ENCODE data around the gene KRT20. TPM values are rescaled to one million over a fixed set of nuclear protein-coding genes. Genes with fewer than 3 reads are reported as not detected.

Gene KRT20
- total and polyA plus RNA-seq, 2 of the 8 experiments (the other 6 are each of a cell fraction or from before 2014, with no cell fraction given), result not detected

- Histone ChIP-seq H3K27ac (ENCODE audit: low read depth, low read length) (no peak overlapping the region), H3K4me2 (ENCODE audit: insufficient read depth in 1 of 2, low read depth in 2 of 2, low read length in 2 of 2) (no peak overlapping the region), H3K79me2 (ENCODE audit: control insufficient read depth in 1 of 2, insufficient read depth in 2 of 2, low read length in 2 of 2) (no peaks in the 10 kb centered on the region), H3K4me1 (replicated peaks in 1 of 4; ENCODE audit: control insufficient read depth in 3 of 4, insufficient read depth in 4 of 4, low read length in 3 of 4) (no peaks in the 10 kb centered on the region), H3K18ac (ENCODE audit: extremely low read depth, low read length) (no peak overlapping the region), H2AFZ (ENCODE audit: low read length) (no peak overlapping the region), H4K8ac (ENCODE audit: extremely low read depth, insufficient read depth, low read length) (no peak overlapping the region), H3K4me3 (ENCODE audit: extremely low read depth in 1 of 4, insufficient read depth in 2 of 4, low read depth in 3 of 4, low read length in 4 of 4) (no peak overlapping the region), H3K79me1 (ENCODE audit: low read depth, low read length) (no peaks in the 10 kb centered on the region), H2BK15ac (ENCODE audit: low read length) (no peak overlapping the region), H3K9me3 (ENCODE audit: insufficient read depth in 2 of 2, low read depth in 1 of 2, low read length in 1 of 2) (no peaks in the 10 kb centered on the region), H4K91ac (replicated peaks; ENCODE audit: insufficient read length, low read length) (no peak overlapping the region), H3K4ac (replicated peaks; ENCODE audit: insufficient read length, low read depth, low read length) (no peak overlapping the region), H3K27me3 (replicated peaks in 1 of 4; ENCODE audit: control insufficient read depth in 3 of 4, extremely low read depth in 1 of 4, insufficient read depth in 3 of 4, low read length in 3 of 4) (no peaks in the 10 kb centered on the region), H3K36me3 (ENCODE audit: control insufficient read depth in 2 of 4, insufficient read depth in 4 of 4, low read length in 3 of 4) (no peaks in the 10 kb centered on the region), H2AK5ac (ENCODE audit: low read depth, low read length) (no peak overlapping the region), H4K20me1 (replicated peaks in 1 of 2; ENCODE audit: control insufficient read depth in 1 of 2, insufficient read depth in 2 of 2, low read length in 2 of 2) (no peaks in the 10 kb centered on the region), H2BK20ac (ENCODE audit: low read length) (no peak overlapping the region), H3K56ac (replicated peaks; ENCODE audit: insufficient read length, low read depth, low read length) (no peak overlapping the region), H3K14ac (ENCODE audit: insufficient read length) (no peak overlapping the region), H4K5ac (ENCODE audit: insufficient read length, low read depth, low read length) (no peak overlapping the region), H2BK12ac (ENCODE audit: low read depth, low read length) (no peak overlapping the region), H2BK120ac (replicated peaks; ENCODE audit: low read depth, low read length) (no peak overlapping the region), H3K9ac (replicated peaks in 1 of 4; ENCODE audit: extremely low read depth in 1 of 4, low read depth in 3 of 4, low read length in 3 of 4) (no peak overlapping the region), H2BK5ac (ENCODE audit: low read depth, low read length) (no peak overlapping the region), H3K23ac (ENCODE audit: insufficient read length) (no peak overlapping the region), H3K23me2 (ENCODE audit: low read depth, low read length) (no peaks in the 10 kb centered on the region)
- FAIRE-seq (no peak), DNase-seq (ENCODE audit: low read depth in 1 of 2, low spot score in 2 of 2) (no peak)
- ChIA-PET POLR2A (ENCODE audit: partially characterized antibody) (no interaction called here), CTCF (ENCODE audit: partially characterized antibody) (interaction anchor here (0.9 to 1.2 kb wide), 3 partner anchors 20 to 626 kb away, joined by 3 read pairs; no protein-coding TSS in a partner anchor)
- 80% methylated on average over 3 of the region's 3 CpGs; no CpG with 5 or more reads in 1 of the 2 experiments for WGBS, 2 experiments (ENCODE audit: extremely low coverage in 1 of 2, insufficient coverage in 1 of 2, insufficient read length in 1 of 2, insufficient replicate concordance in 2 of 2, low coverage in 1 of 2, low lambda C conversion rate in 2 of 2, missing lambda C conversion rate in 1 of 2)
- TF ChIP-seq CREB1 (IDR thresholded peaks at IDR 0.05) (no peak), FOSL1 (IDR thresholded peaks at IDR 0.05; ENCODE audit: insufficient read depth, low read depth, low read length) (no peak), CHD1 (IDR thresholded peaks at IDR 0.05; ENCODE audit: low read depth, low read length) (no peak), SUZ12 (IDR thresholded peaks at IDR 0.05; ENCODE audit: low read length) (no peak), HDAC2 (IDR thresholded peaks at IDR 0.05; ENCODE audit: borderline replicate concordance in 1 of 2, low read depth in 2 of 2, low read length in 2 of 2) (no peak), EZH2 (IDR thresholded peaks at IDR 0.05; ENCODE audit: low read depth, low read length, severe bottlenecking) (no peak), SIRT6 (IDR thresholded peaks at IDR 0.05; ENCODE audit: low read length) (no peak), YY1 (IDR thresholded peaks at IDR 0.05; ENCODE audit: low read depth, low read length) (no peak), BCL11A (IDR thresholded peaks at IDR 0.05; ENCODE audit: low read depth in 2 of 2, low read length in 2 of 2) (no peak), ZNF274 (IDR thresholded peaks at IDR 0.05; ENCODE audit: borderline replicate concordance, extremely low read depth, low read length) (no peak), TBP (IDR thresholded peaks at IDR 0.05; ENCODE audit: low read depth, low read length) (no peak), SP4 (IDR thresholded peaks at IDR 0.05; ENCODE audit: low read length) (no peak), PHF8 (conservative IDR thresholded peaks at IDR 0.05; ENCODE audit: low read depth, low read length) (no peak), KDM1A (IDR thresholded peaks at IDR 0.05; ENCODE audit: borderline replicate concordance, low read length) (no peak), HDAC6 (IDR thresholded peaks at IDR 0.05; ENCODE audit: low read depth, low read length) (no peak), TAF7 (optimal IDR thresholded peaks at IDR 0.05; ENCODE audit: borderline replicate concordance, low read depth, low read length) (no peak)
Measured at GRCh38 chr17:40886090-40886489, 1.0 kb upstream of the KRT20 start.
